ENCODE data around the gene PBX4.
"Not testable (repeated sequence)": the region's sequence is repeated elsewhere in the genome, so short reads cannot be mapped to it uniquely, and the experiment has no call there.

PBX4 gene

DNA sequence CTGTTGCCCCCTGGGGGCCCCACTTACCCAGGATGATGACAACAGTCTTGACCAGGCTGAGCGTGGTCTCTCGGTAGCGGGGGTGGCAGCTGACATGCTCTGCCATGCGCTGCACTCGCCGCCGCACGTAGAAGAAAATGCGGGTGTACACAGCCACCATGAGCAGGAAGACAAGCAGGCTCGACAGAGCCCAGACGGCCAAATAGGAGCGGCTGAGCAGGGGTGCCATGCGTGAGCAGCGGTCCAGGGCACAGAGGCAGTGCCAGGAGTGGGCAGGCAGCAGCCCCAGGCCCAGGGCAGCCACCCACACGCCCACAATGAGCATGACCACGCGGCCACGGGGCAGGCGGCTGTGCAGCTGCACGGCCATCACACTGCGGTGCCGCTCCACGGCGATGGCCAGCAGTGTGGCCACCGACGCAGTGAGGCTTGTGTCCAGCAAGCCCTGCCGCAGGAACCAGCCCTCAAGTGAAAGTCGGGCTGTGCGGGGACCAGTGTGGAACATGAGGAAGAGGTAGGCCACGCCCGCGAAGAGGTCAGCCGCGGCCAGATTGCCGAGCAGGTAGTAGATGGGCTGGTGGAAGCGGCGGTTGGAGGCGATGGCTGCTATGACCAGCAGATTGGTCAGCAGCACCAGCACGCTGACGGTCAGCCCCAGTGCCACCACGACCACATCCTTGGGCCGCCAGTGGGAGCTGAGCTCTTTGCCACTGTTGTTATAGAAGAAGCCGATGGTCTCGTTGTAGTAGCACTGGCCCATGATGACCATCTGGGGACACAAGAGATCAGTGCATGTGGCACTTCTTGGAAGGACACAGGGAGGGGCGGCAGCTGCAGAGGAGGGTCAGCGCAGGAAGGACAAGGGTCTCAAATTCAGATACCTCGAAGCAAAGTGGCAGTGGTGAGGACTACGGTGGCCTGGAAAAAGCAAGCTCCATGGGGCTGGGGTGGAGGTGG is 8.3 kb upstream of the PBX4 start:
- no peak for DNase-seq

DNA sequence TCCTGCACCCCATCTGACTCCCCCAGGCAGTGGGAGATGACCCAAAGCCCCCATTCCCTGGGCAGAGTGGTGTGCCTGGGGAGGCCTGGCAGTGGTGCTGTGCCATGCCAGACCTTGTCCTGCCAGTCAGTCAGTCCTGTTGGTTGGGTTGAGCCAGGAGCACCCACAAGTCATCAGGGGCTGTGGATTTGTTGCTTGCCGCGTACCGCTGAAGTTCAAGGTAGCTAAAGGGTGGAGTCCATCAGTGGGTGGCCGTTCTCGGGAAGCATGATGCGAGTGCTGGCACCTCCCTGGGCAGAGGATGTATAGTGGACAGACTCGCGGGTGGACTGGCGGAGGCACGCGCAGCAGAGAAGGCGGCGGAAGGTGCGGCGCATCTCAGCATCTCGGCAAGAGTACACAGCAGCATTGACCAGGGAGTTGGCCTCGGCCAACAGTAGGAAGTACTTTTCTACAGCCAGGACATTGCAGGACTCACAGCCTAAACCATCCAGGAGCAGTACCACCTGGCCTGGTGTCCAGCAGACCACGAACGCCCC is 5.6 kb upstream of the PBX4 start:
- DNase-seq: no peak

GRCh38 chr19:19623383-19623782 is 4.9 kb upstream of the PBX4 start:
- no peak for DNase-seq

DNA sequence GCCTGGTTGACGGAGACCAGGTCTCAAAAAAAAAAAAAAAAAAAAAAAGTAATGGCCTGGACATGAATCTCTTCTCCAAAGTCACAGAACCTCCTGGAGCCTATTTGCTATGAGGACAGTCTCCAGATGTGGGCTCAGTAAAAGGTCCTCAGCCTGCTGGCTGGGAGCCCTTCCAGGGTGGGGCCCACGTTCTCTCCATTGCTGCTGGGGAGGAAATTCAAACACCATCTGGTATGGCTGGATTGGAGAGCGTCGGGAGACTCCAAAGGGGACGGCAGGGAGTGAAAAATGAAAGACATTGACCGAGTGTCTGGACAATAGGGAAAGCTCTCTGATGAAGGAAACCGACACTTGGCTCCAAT is 1.3 kb upstream of the PBX4 start:
- no peak for DNase-seq

GRCh38 chr19:19619181-19619848 is 828 bp upstream of the PBX4 start:
- no peak for DNase-seq

GRCh38 chr19:19615086-19615485 is 3.4 kb downstream of the PBX4 start:
- peak; percentile 63 for DNase-seq

DNA sequence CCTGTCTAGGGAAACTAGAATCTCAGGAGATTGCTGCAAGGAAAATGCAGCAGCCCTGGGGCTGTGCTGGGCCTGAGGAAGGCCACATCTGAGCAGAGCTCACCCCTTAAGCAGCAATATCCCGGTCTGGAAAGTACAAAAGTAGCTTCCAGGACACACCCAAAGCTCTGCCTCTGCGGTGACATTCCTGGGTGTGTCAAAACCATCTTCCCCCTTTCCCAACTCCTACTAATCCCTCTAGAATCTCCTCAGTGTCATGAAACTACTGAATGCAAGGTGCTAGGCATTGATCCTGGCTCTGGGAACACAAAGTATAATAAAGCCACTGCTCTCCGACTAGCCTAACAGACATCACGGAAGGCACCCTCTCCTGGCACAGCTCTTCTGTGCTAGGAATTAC is 5.0 kb downstream of the PBX4 start:
- DNase-seq: no peak

DNA sequence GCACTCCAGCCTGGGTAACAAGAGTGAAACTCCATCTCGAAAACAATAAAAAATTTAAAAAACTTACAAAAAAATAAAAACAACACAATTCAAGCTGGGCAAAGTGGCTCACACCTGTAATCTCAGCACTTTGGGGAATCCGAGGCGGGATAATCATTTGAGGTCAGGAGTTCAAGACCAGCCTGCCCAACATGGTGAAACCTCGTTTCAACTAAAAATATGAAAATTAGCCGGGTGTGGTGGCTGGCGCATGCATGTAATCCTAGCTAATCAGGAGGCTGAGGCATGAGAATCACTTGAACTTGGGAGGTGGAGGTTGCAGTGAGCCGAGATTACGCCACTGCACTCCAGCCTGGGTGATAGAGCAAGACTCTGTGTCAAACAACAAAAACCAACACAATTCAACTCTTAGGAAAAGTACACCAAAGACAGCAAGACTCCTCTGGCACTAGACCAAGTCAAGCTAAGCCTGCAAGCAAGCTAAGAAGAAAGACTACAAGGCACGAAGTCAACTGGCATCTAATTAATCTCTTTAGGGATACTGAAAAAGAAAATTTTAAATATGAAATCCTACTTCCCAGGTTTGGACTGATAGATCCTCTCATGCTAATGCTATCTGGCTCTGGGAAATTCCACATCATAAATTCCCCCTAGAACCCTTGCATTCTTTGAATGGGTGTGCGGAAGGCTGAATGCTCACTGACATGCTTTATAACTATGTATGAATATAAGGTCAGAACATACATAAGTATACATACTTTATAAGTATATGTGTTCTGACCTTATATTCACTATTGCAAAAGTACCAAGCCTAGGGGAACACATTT is 7.9 kb downstream of the PBX4 start:
- no peak for DNase-seq

DNA sequence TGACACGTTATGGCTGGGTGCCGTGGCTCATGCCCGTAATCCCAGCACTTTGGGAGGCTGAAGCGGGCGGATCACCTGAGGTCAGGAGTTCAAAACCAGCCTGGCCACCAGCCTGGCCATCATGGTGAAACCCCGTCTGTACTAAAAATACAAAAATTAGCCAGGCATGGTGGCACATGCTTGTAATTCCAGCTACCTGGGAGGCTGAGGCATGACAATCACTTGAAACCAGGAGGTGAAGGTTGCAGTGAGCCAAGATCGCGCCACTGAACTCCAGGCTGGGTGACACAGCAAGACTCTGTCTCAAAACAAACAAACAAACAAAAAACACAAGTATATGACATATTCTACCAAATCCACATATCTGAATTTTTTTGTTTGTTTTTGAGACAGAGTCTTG is 11.8 kb downstream of the PBX4 start:
- DNase-seq: not testable (repeated sequence)

DNA sequence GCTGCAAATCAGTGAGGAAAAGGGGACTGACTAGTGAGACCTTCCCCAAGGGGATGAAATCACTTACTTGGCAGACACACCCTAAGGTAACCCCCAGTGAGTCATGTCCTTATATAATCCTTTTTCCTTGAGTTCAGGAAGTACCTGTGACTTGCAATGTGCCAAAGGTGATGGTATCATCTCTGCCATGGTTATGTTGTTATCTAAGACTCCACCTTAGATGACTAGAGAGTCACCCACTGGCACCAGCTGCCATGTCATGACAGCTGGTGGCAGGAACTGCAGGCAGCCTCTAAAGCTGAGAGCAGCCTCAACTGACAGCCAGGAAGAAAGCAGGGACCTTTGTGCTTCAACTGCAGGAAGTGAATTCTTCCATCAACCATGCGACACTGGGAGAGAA is 12.5 kb downstream of the PBX4 start:
- no peak for DNase-seq

DNA sequence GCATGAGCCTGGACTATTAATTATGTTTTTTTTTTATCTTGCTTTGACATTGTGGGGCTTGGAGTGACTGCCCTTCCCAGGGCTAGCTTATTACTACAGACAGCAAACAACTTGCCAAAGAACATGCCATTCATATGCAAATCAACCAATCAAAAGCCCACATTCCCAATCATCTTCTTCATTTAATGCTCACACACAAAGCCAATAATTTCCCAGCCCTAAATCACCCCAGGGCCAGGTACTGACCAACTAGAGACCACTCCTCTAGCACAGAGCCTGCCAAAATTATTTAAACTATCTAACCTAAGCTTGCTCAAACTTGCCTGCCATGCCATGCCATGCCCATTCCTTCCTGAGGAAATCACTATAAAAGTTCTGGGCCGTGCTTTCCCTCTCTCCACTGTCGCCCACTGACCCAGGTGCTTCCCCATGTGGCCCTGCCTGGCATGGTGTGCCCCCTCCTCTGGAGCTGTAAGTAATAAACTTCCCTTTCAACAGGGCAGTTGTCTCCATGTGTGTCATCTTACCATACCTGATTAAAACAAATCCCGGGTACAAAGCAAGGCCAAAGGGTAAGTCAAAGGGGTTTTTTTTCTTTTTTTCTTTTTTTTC is 15.7 kb downstream of the PBX4 start:
- DNase-seq: no peak

GRCh38 chr19:19602136-19602712 is 16.3 kb downstream of the PBX4 start:
- DNase-seq: no peak

- no peak for DNase-seq
These were observed 17.6 kb downstream of the PBX4 start for GRCh38 chr19:19600793-19601330.

DNA sequence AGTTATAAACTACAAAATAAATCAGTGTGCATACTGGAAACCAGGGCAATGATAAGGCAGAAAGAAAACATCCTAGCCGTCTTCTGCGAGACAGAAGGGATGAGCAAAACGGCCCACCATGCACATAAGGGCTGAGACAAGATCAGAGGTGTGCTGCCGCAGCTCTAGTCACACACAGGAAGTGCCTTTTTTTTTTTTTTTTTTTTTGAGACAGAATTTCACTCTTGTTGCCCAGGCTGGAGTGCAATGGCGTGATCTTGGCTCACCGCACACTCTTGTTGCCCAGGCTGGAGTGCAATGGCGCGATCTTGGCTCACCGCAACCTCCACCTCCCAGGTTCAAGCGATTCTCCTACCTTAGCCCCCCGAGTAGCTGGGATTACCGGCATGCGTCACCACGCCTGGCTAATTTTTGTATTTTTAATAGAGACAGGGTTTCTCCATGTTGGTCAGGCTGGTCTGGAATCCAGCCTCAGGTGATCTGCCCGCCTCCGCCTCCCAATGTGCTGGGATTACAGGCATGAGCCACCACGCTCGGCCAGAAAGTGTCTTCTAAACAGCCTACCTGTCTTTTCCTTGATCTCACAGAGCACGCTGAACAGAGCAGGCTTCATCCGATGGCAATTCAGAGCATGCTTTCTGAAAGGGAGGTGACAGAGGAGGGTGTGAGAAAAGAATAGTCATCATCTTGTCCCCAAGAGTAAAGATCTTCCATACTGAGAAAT is 19.6 kb downstream of the PBX4 start:
- DNase-seq: not testable (repeated sequence)

DNA sequence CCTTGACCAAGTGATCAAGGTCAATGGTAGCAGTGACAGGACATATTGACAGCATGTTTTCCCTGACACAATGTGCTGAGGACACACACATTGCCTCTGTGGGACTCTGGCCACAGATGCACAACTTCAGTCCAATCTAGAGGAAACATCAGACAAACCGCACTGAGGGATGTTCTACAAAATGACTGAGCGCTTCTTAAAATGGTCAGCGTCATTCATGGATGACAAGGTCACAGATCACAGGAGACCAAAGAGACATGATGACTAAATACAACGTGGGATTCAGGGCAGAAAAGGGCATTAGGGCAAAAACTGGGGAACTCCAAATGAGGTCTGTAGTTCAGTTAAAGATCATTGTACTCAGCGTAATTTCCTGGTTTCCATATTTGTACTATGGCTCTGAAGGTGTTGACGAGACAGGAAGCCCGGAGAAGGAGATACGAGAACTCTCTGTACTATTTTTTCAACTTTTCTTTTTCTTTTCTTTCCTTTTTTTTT is 20.6 kb downstream of the PBX4 start:
- no peak for DNase-seq

DNA sequence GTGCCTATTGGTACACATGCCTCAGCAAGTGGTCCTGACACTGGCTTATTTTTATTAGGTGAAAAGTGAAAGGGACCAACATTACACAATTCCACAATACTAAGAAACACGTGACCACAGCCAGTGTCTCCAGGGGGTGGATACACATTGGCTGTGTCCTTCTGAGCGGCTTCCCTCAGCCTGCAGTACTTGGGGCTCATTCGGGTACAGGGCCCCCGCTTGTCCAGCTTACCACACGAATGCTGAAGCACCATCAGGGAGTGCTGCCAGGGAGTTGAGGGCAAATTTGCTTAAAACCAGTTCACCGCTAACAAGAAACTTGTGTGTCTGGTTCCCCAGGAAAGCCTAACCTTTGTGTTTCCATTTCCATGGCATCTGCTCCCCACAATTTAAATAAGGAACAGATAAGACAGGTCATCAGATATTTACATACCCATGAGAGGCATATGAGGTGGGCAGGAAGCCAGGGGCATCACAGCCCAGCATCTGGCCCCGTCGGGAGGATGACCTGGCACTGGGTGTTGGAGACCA is 23.3 kb downstream of the PBX4 start:
- DNase-seq: no peak

- DNase-seq: no peak
These were observed 24.1 kb downstream of the PBX4 start for GRCh38 chr19:19594381-19594780.

GRCh38 chr19:19592690-19593089 is 25.8 kb downstream of the PBX4 start:
- DNase-seq: no peak

GRCh38 chr19:19591133-19591825 is 27.2 kb downstream of the PBX4 start:
- peak; percentile 97 for DNase-seq

GRCh38 chr19:19588546-19588945 is 29.9 kb downstream of the PBX4 start:
- DNase-seq: peak; percentile 42
